Measurements from ENCODE around the gene BBOX1. TPM values are rescaled to one million over a fixed set of nuclear protein-coding genes. Genes with fewer than 3 reads are reported as not detected.

BBOX1 gene
- total and polyA plus RNA-seq, 2 of the 8 experiments (the other 6 are each of a cell fraction or from before 2014, with no cell fraction given) = not detected

GRCh38 chr11:27138716-27139115, 98.1 kb downstream of the BBOX1 start (continued):
- TF ChIP-seq CHD7 (IDR thresholded peaks at IDR 0.05; ENCODE audit: insufficient replicate concordance, low read length) = no peak
- no peak for TF ChIP-seq SP1 (IDR thresholded peaks at IDR 0.05; ENCODE audit: low read depth, low read length)
- no peak for TF ChIP-seq TAF1 (IDR thresholded peaks at IDR 0.05; ENCODE audit: low read depth, low read length)
- no peak for TF ChIP-seq CTBP2 (IDR thresholded peaks at IDR 0.05; ENCODE audit: borderline replicate concordance, insufficient read depth, insufficient read length, low read length)
- no peak for TF ChIP-seq HDAC2 (IDR thresholded peaks at IDR 0.05; ENCODE audit: borderline replicate concordance in 1 of 2, low read depth in 2 of 2, low read length in 2 of 2)
- TF ChIP-seq FOSL1 (IDR thresholded peaks at IDR 0.05; ENCODE audit: insufficient read depth, low read depth, low read length) = no peak
- TF ChIP-seq ASH2L (IDR thresholded peaks at IDR 0.05; ENCODE audit: low read length) = no peak
- TF ChIP-seq RBBP5 (IDR thresholded peaks at IDR 0.05; ENCODE audit: borderline replicate concordance, low read depth, low read length) = no peak

All from H1 (cell line).